ENCODE measurements around the gene CHCHD3. TPM values are rescaled to one million over a fixed set of nuclear protein-coding genes. Genes with fewer than 3 reads are reported as not detected.

The CHCHD3 gene
- polyA plus RNA-seq, 1 donor (not counting 4 experiments of a cell fraction or from before 2014, with no cell fraction given): 59.2 TPM

GRCh38 chr7:132953468-132953867, 128.4 kb downstream of the CHCHD3 start:
- Histone ChIP-seq H3K4me1 (ENCODE audit: control insufficient read depth, extremely low read depth, insufficient read depth, low read length) (no peaks in the 10 kb centered on the region), H4K20me1 (ENCODE audit: control insufficient read depth, extremely low read depth, insufficient read depth, low read length) (no peaks in the 10 kb centered on the region), H3K36me3 (ENCODE audit: control insufficient read depth in 2 of 2, extremely low read depth in 1 of 2, insufficient read depth in 2 of 2, low read length in 2 of 2) (peaks cover 1 to 5% of the 10 kb centered on the region in 2 experiments), H2AFZ (ENCODE audit: control insufficient read depth, low read length) (no peak overlapping the region), H3K4me3 (ENCODE audit: control insufficient read depth in 2 of 3, extremely low read depth in 1 of 3, insufficient read depth in 2 of 3, low read depth in 1 of 3, low read length in 3 of 3) (no peak overlapping the region), H3K4me2 (ENCODE audit: control insufficient read depth, extremely low read depth, insufficient read depth, low read depth, low read length) (no peak overlapping the region), H3K27me3 (ENCODE audit: control insufficient read depth, extremely low read depth, insufficient read depth, low read length) (no peaks in the 10 kb centered on the region), H3K9ac (ENCODE audit: control insufficient read depth, extremely low read depth, insufficient read depth, low read length) (no peak overlapping the region), H3K9me3 (ENCODE audit: control insufficient read depth, low read depth, low read length) (no peaks in the 10 kb centered on the region), H3K79me2 (ENCODE audit: control insufficient read depth, insufficient read depth, low read length) (no peaks in the 10 kb centered on the region), H3K9me1 (ENCODE audit: control insufficient read depth, extremely low read depth, insufficient read depth, low read length) (no peaks in the 10 kb centered on the region), H3K27ac (ENCODE audit: control insufficient read depth, insufficient read depth, low read length) (no peak overlapping the region)
- FAIRE-seq: no peak
- no peak for TF ChIP-seq CTCF (optimal IDR thresholded peaks at IDR 0.05 in 1 of 3, IDR thresholded peaks at IDR 0.05 in 1 of 3, conservative IDR thresholded peaks at IDR 0.05 in 1 of 3; ENCODE audit: extremely low read depth in 1 of 3, insufficient read depth in 2 of 3, low read length in 3 of 3)
- TF ChIP-seq EZH2 (IDR thresholded peaks at IDR 0.05; ENCODE audit: low read length): no peak
- DNase-seq (ENCODE audit: low read depth, low spot score): no peak
- dilution Hi-C loops (cut with MboI; ENCODE audit: extremely low pct_ligation_motif_present, low sequenced_read_pairs): no loop called here

- H3K4me1 ChIP-seq (ENCODE audit: control insufficient read depth, extremely low read depth, insufficient read depth, low read length): no peaks in the 10 kb centered on the region
Measured at GRCh38 chr7:132950725-132951124, 131.2 kb downstream of the CHCHD3 start.

More at GRCh38 chr7:132950725-132951124, 131.2 kb downstream of the CHCHD3 start:
- FAIRE-seq (no peak), DNase-seq (ENCODE audit: low read depth, low spot score) (no peak)
- no peaks in the 10 kb centered on the region for H3K9me3 ChIP-seq (ENCODE audit: control insufficient read depth, low read depth, low read length)
- dilution Hi-C loops (cut with MboI; ENCODE audit: extremely low pct_ligation_motif_present, low sequenced_read_pairs): no loop called here
- no peaks in the 10 kb centered on the region for H3K9me1 ChIP-seq (ENCODE audit: control insufficient read depth, extremely low read depth, insufficient read depth, low read length)
- H3K27me3 ChIP-seq (ENCODE audit: control insufficient read depth, extremely low read depth, insufficient read depth, low read length): no peaks in the 10 kb centered on the region
- no peak overlapping the region for H3K4me2 ChIP-seq (ENCODE audit: control insufficient read depth, extremely low read depth, insufficient read depth, low read depth, low read length)
- H3K79me2 ChIP-seq (ENCODE audit: control insufficient read depth, insufficient read depth, low read length): no peaks in the 10 kb centered on the region
- TF ChIP-seq CTCF (optimal IDR thresholded peaks at IDR 0.05 in 1 of 3, IDR thresholded peaks at IDR 0.05 in 1 of 3, conservative IDR thresholded peaks at IDR 0.05 in 1 of 3; ENCODE audit: extremely low read depth in 1 of 3, insufficient read depth in 2 of 3, low read length in 3 of 3) (no peak), EZH2 (IDR thresholded peaks at IDR 0.05; ENCODE audit: low read length) (no peak)
- H4K20me1 ChIP-seq (ENCODE audit: control insufficient read depth, extremely low read depth, insufficient read depth, low read length): no peaks in the 10 kb centered on the region
- no peak overlapping the region for H3K9ac ChIP-seq (ENCODE audit: control insufficient read depth, extremely low read depth, insufficient read depth, low read length)
- H2AFZ ChIP-seq (ENCODE audit: control insufficient read depth, low read length): no peak overlapping the region
- H3K27ac ChIP-seq (ENCODE audit: control insufficient read depth, insufficient read depth, low read length): no peak overlapping the region
- H3K36me3 ChIP-seq (ENCODE audit: control insufficient read depth in 2 of 2, extremely low read depth in 1 of 2, insufficient read depth in 2 of 2, low read length in 2 of 2): peaks cover 0 to 5% of the 10 kb centered on the region in 2 experiments
- H3K4me3 ChIP-seq (ENCODE audit: control insufficient read depth in 2 of 3, extremely low read depth in 1 of 3, insufficient read depth in 2 of 3, low read depth in 1 of 3, low read length in 3 of 3): no peak overlapping the region
